NAMALWA (cell line): ENCODE measurements around the gene EMC10.
"Not testable (repeated sequence)": the region's sequence is repeated elsewhere in the genome, so short reads cannot be mapped to it uniquely, and the experiment has no call there.

Experiments used
- DNase-seq: peaks from one replicate; pipeline ENCODE4 v3.0.0-alpha.2; 2015; ENCODE audit warnings: low spot score

EMC10 gene

GRCh38 chr19:50451223-50451534 is 25.1 kb upstream of the EMC10 start:
- no peak for DNase-seq

- no peak for DNase-seq
These were observed 23.1 kb upstream of the EMC10 start for GRCh38 chr19:50453243-50453642.

GRCh38 chr19:50455992-50456391 is 20.3 kb upstream of the EMC10 start:
- DNase-seq, result no peak

- DNase-seq, result no peak
These were observed 19.0 kb upstream of the EMC10 start for GRCh38 chr19:50457300-50457699.

GRCh38 chr19:50458396-50459066 is 17.8 kb upstream of the EMC10 start:
- no peak for DNase-seq

- no peak for DNase-seq
These were observed 17.2 kb upstream of the EMC10 start for GRCh38 chr19:50459067-50459456.

GRCh38 chr19:50459638-50460037 is 16.7 kb upstream of the EMC10 start:
- DNase-seq, result no peak

- peak; percentile 95 for DNase-seq
These were observed 16.0 kb upstream of the EMC10 start for GRCh38 chr19:50460161-50460765.

GRCh38 chr19:50461066-50461875 is 15.0 kb upstream of the EMC10 start:
- DNase-seq, result peak; percentile 90

GRCh38 chr19:50462970-50463369 is 13.3 kb upstream of the EMC10 start:
- DNase-seq, result no peak

GRCh38 chr19:50464348-50464747 is 12.0 kb upstream of the EMC10 start:
- no peak for DNase-seq

GRCh38 chr19:50465000-50465399 is 11.3 kb upstream of the EMC10 start:
- no peak for DNase-seq

- no peak for DNase-seq
These were observed 10.2 kb upstream of the EMC10 start for GRCh38 chr19:50465986-50466705.

GRCh38 chr19:50466706-50467039 is 9.6 kb upstream of the EMC10 start:
- DNase-seq, result no peak

GRCh38 chr19:50467566-50467965 is 8.7 kb upstream of the EMC10 start:
- DNase-seq, result no peak

GRCh38 chr19:50468818-50469217 is 7.5 kb upstream of the EMC10 start:
- DNase-seq, result no peak

GRCh38 chr19:50473336-50473735 is 3.0 kb upstream of the EMC10 start:
- not testable (repeated sequence) for DNase-seq

- no peak for DNase-seq
These were observed 1.2 kb upstream of the EMC10 start for GRCh38 chr19:50475101-50475568.

GRCh38 chr19:50475736-50476223 is 527 bp upstream of the EMC10 start:
- DNase-seq, result no peak

GRCh38 chr19:50476907-50477238 is 566 bp downstream of the EMC10 start:
- no peak for DNase-seq

- DNase-seq, result no peak
These were observed 1.6 kb downstream of the EMC10 start for GRCh38 chr19:50477751-50478515.
